ENCODE data around the gene ZNF862. TPM values are rescaled to one million over a fixed set of nuclear protein-coding genes. Genes with fewer than 3 reads are reported as not detected.

Gene ZNF862
- total and polyA plus RNA-seq, 4 experiments from 2014 or later: 9.8 to 88.6 (median 47.4) TPM

DNA sequence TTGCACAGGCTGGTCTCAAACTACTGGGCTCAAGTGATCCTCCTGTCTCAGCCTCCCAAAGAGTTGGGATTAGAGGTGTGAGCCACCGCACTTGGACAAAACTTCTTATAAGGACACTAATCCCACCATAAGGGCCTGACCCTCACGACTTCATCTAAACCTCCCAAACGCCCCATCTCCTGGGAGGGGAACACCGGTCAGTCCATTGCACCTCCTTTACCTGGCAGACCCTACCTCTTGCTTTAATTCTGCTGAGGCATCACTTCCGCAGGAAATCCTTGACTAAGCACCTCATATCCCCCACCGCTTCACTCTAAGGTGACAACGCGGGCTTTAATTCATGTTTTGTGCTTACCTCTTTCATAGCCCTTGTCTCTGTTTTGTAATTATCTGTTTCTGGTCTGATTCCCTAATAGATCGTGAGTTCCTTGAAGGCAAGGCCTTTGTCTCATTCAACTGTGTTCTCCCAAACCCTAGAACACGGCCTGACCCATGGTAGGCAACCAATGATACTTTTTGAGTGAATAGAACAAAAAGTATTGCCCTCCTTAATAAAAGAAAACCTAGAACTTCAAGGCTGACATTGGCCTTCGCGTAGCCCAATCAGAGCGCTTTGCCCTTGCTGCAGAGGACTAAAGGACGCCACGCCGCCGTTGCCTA, 481 bp upstream of the ZNF862 start:
- Mint-ChIP-seq H3K4me1 (peaks cover 23 to 42% (median 38%) of the 10 kb centered on the region in 4 donors), H3K27ac (peak overlapping the region; percentile 88 to 97 (median 94)), H3K9me3 (no peaks in the 10 kb centered on the region), H3K36me3 (peaks cover 0 to 7% of the 10 kb centered on the region in 2 donors), H3K4me3 (peak overlapping the region; percentile 91 to 97 (median 94)), H3K27me3 (peaks cover 6 to 10% of the 10 kb centered on the region in 2 donors)
- H3K9me3 ChIP-seq (ENCODE audit: control insufficient read depth in 1 of 2, low read length in 2 of 2): no peaks in the 10 kb centered on the region
- intact Hi-C loops (cut with micrococcal nuclease): loop anchor here (1.0 to 2.0 kb wide), 6 partner anchors 17 to 1390 kb away; partner anchors contain the start of genes ABCF2, ATP6V0E2 and ZNF467
- POLR2A ChIA-PET (ENCODE audit: partially characterized antibody): interaction anchor here (0.6 to 4.8 kb wide), 10 partner anchors 11 to 1138 kb away, joined by 3 to 166 read pairs (median 10); partner anchors contain the start of genes ATP6V0E2 and ZNF467
- H3K4me3 ChIP-seq (ENCODE audit: low read length in 2 of 2): peak overlapping the region in 1 of 2 donors; percentile 79
- CTCF ChIA-PET (ENCODE audit: partially characterized antibody): interaction anchor here (1.0 to 3.0 kb wide), 4 partner anchors 12 to 45 kb away, joined by 4 to 31 read pairs (median 15); no protein-coding TSS in a partner anchor
- no peak for DNase-seq
- no peak overlapping the region for H3K27ac ChIP-seq (ENCODE audit: low read depth, low read length)
- peaks cover 16% of the 10 kb centered on the region for H3K4me1 ChIP-seq (ENCODE audit: insufficient read depth, low read length)
- H3K36me3 ChIP-seq (ENCODE audit: insufficient read depth, low read length): no peaks in the 10 kb centered on the region
- no peaks in the 10 kb centered on the region for H3K27me3 ChIP-seq (ENCODE audit: insufficient read depth, low read length)

DNA sequence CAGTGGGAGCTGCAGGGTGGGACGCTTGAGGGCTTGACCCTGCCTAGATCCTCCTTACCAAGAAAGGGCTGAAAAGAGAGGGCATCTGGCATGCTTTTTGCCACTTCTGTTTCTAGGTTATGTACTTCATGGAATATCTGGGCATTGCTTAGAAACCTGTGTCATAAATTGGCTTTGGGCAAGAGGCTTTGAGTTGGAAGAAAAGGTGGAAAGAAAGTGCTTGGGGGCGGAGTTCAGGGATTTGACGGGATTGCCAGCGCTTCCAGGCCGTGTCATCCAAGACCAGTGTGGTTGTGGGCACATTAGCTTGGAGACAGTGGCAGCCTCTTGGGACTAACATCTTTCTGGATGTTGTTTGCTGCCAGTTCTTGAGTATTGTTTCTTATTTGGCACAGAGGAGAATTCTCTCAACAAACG, 825 bp downstream of the ZNF862 start:
- Mint-ChIP-seq H3K27ac (peak overlapping the region; percentile 24 to 87 (median 59)), H3K27me3 (peaks cover 5 to 10% of the 10 kb centered on the region in 2 donors), H3K4me1 (peaks cover 27 to 47% (median 41%) of the 10 kb centered on the region in 4 donors), H3K9me3 (no peaks in the 10 kb centered on the region), H3K4me3 (peak overlapping the region; percentile 81 to 96 (median 90)), H3K36me3 (peaks cover 0 to 7% of the 10 kb centered on the region in 2 donors)
- Histone ChIP-seq H3K27ac (ENCODE audit: low read depth, low read length) (peak overlapping the region; percentile 69), H3K36me3 (ENCODE audit: insufficient read depth, low read length) (no peaks in the 10 kb centered on the region), H3K4me3 (ENCODE audit: low read length in 2 of 2) (peak overlapping the region; percentile 4 to 79), H3K27me3 (ENCODE audit: insufficient read depth, low read length) (no peaks in the 10 kb centered on the region), H3K9me3 (ENCODE audit: control insufficient read depth in 1 of 2, low read length in 2 of 2) (no peaks in the 10 kb centered on the region), H3K4me1 (ENCODE audit: insufficient read depth, low read length) (peaks cover 16% of the 10 kb centered on the region)
- DNase-seq: peak in 1 of 5 donors; percentile 2
- intact Hi-C loops (cut with micrococcal nuclease): loop anchor here (1.0 to 2.0 kb wide), 6 partner anchors 16 to 1388 kb away; partner anchors contain the start of genes ABCF2, ATP6V0E2 and ZNF467
- CTCF ChIA-PET (ENCODE audit: partially characterized antibody): interaction anchor here (0.9 to 3.0 kb wide), 5 partner anchors 11 to 44 kb away, joined by 3 to 31 read pairs (median 13); partner anchors contain the start of gene ATP6V0E2
- POLR2A ChIA-PET (ENCODE audit: partially characterized antibody): interaction anchor here (1.0 to 4.8 kb wide), 7 partner anchors 10 to 41 kb away, joined by 3 to 166 read pairs (median 12); partner anchors contain the start of gene ATP6V0E2

DNA sequence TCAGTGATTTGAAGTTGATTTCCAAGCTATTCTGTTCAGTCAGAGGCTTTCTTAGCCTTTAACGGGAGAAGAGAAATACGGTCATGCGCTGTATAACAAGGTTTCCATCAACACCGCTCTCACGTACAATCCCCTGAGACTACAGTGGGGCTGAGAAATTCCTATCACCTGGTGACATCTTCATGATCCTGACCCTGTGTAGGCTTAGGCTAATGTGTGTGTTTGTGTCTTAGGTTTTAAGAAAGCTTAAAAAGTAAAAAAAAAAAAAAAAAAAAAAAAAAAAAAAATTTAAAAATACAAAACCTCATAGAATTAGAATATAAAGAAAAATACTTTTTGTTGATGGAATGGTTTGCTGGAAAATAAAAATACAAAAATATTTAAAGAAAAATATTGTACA, 1.8 kb downstream of the ZNF862 start:
- H3K27ac Mint-ChIP-seq: peak overlapping the region in 2 of 7 donors; percentile 25 to 87

DNA sequence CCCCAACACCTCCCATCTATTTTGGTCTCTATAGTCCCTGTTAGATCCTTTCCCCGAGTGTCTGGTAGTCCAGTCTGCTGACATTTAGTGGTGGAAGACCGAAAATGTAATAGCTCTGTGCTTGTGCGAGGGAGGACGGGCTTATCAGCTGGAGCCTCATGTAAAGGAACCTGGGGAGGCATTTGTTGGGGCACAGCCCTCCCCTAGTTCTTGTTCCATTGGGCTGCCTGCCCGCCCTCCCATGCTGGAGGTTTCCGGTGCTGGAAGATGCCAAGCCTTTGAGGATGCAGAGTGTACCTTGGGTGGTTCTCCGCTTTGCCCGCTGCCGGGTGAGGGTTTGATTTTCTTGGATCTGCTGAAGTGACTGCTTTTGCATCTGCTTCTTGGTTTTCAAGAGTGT, 5.4 kb downstream of the ZNF862 start:
- peaks cover 12% of the 10 kb centered on the region for H3K4me1 ChIP-seq (ENCODE audit: insufficient read depth, low read length)
- no peak overlapping the region for H3K4me3 ChIP-seq (ENCODE audit: low read length in 2 of 2)
- peaks cover 5% of the 10 kb centered on the region for H3K36me3 ChIP-seq (ENCODE audit: insufficient read depth, low read length)
- CTCF ChIA-PET (ENCODE audit: partially characterized antibody): interaction anchor here (1.5 kb wide), 1 partner anchor 40 kb away, joined by 4 read pairs; no protein-coding TSS in a partner anchor
- H3K27ac ChIP-seq (ENCODE audit: low read depth, low read length): no peak overlapping the region
- no peaks in the 10 kb centered on the region for H3K9me3 Mint-ChIP-seq
- intact Hi-C loops (cut with micrococcal nuclease): no loop called here
- no peak overlapping the region for H3K4me3 Mint-ChIP-seq
- peaks cover 21 to 28% of the 10 kb centered on the region in 2 donors for H3K36me3 Mint-ChIP-seq
- H3K4me1 Mint-ChIP-seq: peaks cover 26 to 44% (median 38%) of the 10 kb centered on the region in 4 donors
- POLR2A ChIA-PET (ENCODE audit: partially characterized antibody): interaction anchor here (1.7 kb wide), 1 partner anchor 21 kb away, joined by 7 read pairs; no protein-coding TSS in a partner anchor
- no peaks in the 10 kb centered on the region for H3K27me3 ChIP-seq (ENCODE audit: insufficient read depth, low read length)
- no peaks in the 10 kb centered on the region for H3K27me3 Mint-ChIP-seq
- no peaks in the 10 kb centered on the region for H3K9me3 ChIP-seq (ENCODE audit: control insufficient read depth in 1 of 2, low read length in 2 of 2)
- DNase-seq: no peak
- no peak overlapping the region for H3K27ac Mint-ChIP-seq

More for the DNA sequence above, 1.8 kb downstream of the ZNF862 start:
- H3K9me3 Mint-ChIP-seq: no peaks in the 10 kb centered on the region
- H3K4me3 Mint-ChIP-seq: peak overlapping the region in 6 of 8 donors; percentile 81 to 96 (median 87)
- Histone ChIP-seq H3K4me1 (ENCODE audit: insufficient read depth, low read length) (peaks cover 16% of the 10 kb centered on the region), H3K27me3 (ENCODE audit: insufficient read depth, low read length) (no peaks in the 10 kb centered on the region), H3K9me3 (ENCODE audit: control insufficient read depth in 1 of 2, low read length in 2 of 2) (no peaks in the 10 kb centered on the region), H3K36me3 (ENCODE audit: insufficient read depth, low read length) (no peaks in the 10 kb centered on the region), H3K27ac (ENCODE audit: low read depth, low read length) (no peak overlapping the region), H3K4me3 (ENCODE audit: low read length in 2 of 2) (no peak overlapping the region)
- peaks cover under 1 to 13% of the 10 kb centered on the region in 2 donors for H3K36me3 Mint-ChIP-seq
- peaks cover 2 to 3% of the 10 kb centered on the region in 2 donors for H3K27me3 Mint-ChIP-seq
- no peak for DNase-seq
- CTCF ChIA-PET (ENCODE audit: partially characterized antibody): interaction anchor here (0.7 to 3.0 kb wide), 6 partner anchors 10 to 43 kb away, joined by 3 to 31 read pairs (median 10); no protein-coding TSS in a partner anchor
- intact Hi-C loops (cut with micrococcal nuclease): loop anchor here (2.0 kb wide), 2 partner anchors 15 to 67 kb away; partner anchors contain the start of gene ZNF467
- H3K4me1 Mint-ChIP-seq: peaks cover 29 to 51% (median 43%) of the 10 kb centered on the region in 4 donors
- POLR2A ChIA-PET (ENCODE audit: partially characterized antibody): interaction anchor here (1.2 to 4.8 kb wide), 5 partner anchors 10 to 37 kb away, joined by 4 to 166 read pairs (median 18); partner anchors contain the start of gene ATP6V0E2

DNA sequence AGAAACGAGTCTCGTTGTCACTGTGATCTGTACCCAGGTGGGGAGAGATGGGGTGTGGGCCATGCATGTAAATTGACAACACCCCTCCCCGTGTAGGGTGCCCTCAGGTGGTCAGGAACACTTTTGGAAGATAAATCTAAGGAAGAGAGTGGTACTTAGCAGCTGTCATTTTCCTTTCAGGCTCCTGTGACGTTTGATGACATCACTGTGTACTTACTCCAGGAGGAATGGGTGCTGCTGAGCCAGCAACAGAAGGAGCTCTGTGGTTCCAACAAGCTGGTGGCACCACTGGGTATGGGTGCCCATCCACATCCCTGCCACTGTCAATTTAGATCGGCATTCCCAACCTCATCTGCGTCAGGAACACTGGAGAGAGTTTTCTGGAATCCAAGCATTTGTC, 6.3 kb downstream of the ZNF862 start:
- Mint-ChIP-seq H3K4me1 (peaks cover 19 to 37% (median 31%) of the 10 kb centered on the region in 4 donors), H3K27ac (no peak overlapping the region), H3K9me3 (no peaks in the 10 kb centered on the region), H3K36me3 (peaks cover 21 to 33% of the 10 kb centered on the region in 2 donors), H3K27me3 (no peaks in the 10 kb centered on the region), H3K4me3 (no peak overlapping the region)
- H3K4me3 ChIP-seq (ENCODE audit: low read length in 2 of 2): no peak overlapping the region
- H3K4me1 ChIP-seq (ENCODE audit: insufficient read depth, low read length): peaks cover 5% of the 10 kb centered on the region
- no peak for DNase-seq
- ChIA-PET POLR2A (ENCODE audit: partially characterized antibody) (interaction anchor here (0.6 kb wide), 1 partner anchor 25 kb away, joined by 3 read pairs; no protein-coding TSS in a partner anchor), CTCF (ENCODE audit: partially characterized antibody) (interaction anchor here (1.5 kb wide), 1 partner anchor 39 kb away, joined by 4 read pairs; no protein-coding TSS in a partner anchor)
- intact Hi-C loops (cut with micrococcal nuclease): no loop called here
- H3K9me3 ChIP-seq (ENCODE audit: control insufficient read depth in 1 of 2, low read length in 2 of 2): no peaks in the 10 kb centered on the region
- no peak overlapping the region for H3K27ac ChIP-seq (ENCODE audit: low read depth, low read length)
- H3K27me3 ChIP-seq (ENCODE audit: insufficient read depth, low read length): no peaks in the 10 kb centered on the region
- peaks cover 10% of the 10 kb centered on the region for H3K36me3 ChIP-seq (ENCODE audit: insufficient read depth, low read length)

DNA sequence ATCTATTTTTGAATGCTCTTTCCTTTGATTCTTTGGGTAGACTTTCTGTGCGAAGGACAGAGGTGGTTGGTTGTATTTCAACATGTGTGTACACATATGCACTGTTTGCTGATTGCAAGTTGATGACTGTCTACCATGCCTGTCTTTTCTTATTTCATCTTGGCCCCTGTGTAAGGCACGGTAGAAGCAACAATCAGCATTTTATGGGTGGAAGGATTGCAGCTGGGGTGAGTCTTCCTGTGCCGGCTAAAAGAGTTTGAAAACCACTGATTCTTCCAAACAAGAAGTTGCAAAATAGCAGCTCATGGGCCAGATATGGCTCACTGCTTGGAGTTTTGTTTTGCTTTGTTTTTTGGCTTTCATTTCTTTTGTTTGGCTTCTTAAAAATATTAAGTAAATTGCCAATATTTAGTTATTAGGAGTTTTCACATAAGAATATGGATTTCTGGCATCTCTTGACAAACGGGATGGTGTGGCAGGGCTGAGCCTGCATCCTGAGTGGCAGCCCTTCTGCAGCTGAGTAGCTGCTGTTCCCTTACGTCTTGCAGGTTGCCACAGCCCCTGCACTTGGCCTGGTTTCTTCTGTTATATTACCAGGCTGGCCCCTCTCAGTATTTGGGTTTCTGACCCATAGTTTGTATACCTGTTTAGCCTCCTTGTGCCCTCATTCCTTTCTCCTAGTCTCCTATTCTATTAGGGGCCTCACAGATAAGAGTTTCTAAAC, 7.2 kb downstream of the ZNF862 start:
- Histone ChIP-seq H3K4me3 (ENCODE audit: low read length in 2 of 2) (no peak overlapping the region), H3K27ac (ENCODE audit: low read depth, low read length) (no peak overlapping the region), H3K4me1 (ENCODE audit: insufficient read depth, low read length) (no peaks in the 10 kb centered on the region), H3K27me3 (ENCODE audit: insufficient read depth, low read length) (no peaks in the 10 kb centered on the region), H3K9me3 (ENCODE audit: control insufficient read depth in 1 of 2, low read length in 2 of 2) (no peaks in the 10 kb centered on the region), H3K36me3 (ENCODE audit: insufficient read depth, low read length) (peaks cover 10% of the 10 kb centered on the region)
- Mint-ChIP-seq H3K9me3 (no peaks in the 10 kb centered on the region), H3K27me3 (no peaks in the 10 kb centered on the region), H3K36me3 (peaks cover 27 to 32% of the 10 kb centered on the region in 2 donors), H3K27ac (peak overlapping the region in 1 of 7 donors; percentile 42), H3K4me3 (no peak overlapping the region), H3K4me1 (peaks cover 14 to 31% (median 25%) of the 10 kb centered on the region in 4 donors)
- no peak for DNase-seq
- intact Hi-C loops (cut with micrococcal nuclease): no loop called here
- POLR2A ChIA-PET (ENCODE audit: partially characterized antibody): no interaction called here
- CTCF ChIA-PET (ENCODE audit: partially characterized antibody): no interaction called here

Measured in CD4-positive, alpha-beta memory T cell (primary cell).